PFSK-1 (cell line): ENCODE data around the gene STRN.

Source experiments
- POLR2AphosphoS5 ChIP-seq: IDR thresholded peaks from 2 replicates; pipeline ENCODE4 v1.6.1; 2012; ENCODE audit warnings: low read depth, mild to moderate bottlenecking, control low read depth, low read length, moderate library complexity
- TF ChIP-seq, protein P1 (sequence below), 2 experiments: IDR thresholded peaks; 2 replicates each; pipeline versions ENCODE4 v1.6.1 to v1.8.0; 2011 to 2012; ENCODE audit warnings: low read depth in 2 of 2, low read length in 2 of 2, control low read depth in 1 of 2, inconsistent platforms in 1 of 2, mild to moderate bottlenecking in 1 of 2, moderate library complexity in 1 of 2; ENCODE audit not compliant: insufficient read depth in 1 of 2

DNA sequence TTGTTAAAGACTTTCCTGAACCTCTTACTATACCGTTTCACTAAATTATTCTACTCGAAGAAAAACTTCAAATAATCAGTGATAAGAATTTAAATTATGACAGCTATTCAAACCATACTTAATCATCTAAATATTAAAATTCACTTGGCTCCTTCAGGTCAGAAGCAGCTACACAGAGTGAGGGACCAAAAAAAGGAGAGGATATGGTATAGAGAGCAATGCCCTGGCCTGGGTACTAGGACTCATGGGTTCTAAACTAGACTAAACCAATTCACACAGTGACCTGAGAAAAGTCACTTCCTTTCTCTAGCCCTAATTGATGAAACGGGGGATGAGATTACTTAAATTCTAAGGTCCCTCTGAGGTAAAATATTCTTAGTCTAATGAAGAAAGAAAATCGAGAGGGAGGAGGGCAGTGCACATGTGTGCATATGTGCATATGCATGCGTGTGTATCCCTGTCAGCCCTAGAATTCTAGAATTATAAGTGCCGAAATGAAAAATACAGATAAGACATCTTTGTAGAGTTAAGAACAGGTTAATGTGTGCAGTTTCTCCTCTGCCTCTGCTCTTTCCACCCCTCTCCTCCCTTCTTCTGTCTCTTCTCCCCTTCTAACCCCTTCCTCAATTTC, 11.2 kb downstream of the STRN start:
- TF ChIP-seq, protein P1, sequence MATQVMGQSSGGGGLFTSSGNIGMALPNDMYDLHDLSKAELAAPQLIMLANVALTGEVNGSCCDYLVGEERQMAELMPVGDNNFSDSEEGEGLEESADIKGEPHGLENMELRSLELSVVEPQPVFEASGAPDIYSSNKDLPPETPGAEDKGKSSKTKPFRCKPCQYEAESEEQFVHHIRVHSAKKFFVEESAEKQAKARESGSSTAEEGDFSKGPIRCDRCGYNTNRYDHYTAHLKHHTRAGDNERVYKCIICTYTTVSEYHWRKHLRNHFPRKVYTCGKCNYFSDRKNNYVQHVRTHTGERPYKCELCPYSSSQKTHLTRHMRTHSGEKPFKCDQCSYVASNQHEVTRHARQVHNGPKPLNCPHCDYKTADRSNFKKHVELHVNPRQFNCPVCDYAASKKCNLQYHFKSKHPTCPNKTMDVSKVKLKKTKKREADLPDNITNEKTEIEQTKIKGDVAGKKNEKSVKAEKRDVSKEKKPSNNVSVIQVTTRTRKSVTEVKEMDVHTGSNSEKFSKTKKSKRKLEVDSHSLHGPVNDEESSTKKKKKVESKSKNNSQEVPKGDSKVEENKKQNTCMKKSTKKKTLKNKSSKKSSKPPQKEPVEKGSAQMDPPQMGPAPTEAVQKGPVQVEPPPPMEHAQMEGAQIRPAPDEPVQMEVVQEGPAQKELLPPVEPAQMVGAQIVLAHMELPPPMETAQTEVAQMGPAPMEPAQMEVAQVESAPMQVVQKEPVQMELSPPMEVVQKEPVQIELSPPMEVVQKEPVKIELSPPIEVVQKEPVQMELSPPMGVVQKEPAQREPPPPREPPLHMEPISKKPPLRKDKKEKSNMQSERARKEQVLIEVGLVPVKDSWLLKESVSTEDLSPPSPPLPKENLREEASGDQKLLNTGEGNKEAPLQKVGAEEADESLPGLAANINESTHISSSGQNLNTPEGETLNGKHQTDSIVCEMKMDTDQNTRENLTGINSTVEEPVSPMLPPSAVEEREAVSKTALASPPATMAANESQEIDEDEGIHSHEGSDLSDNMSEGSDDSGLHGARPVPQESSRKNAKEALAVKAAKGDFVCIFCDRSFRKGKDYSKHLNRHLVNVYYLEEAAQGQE (IDR thresholded peaks at IDR 0.05; ENCODE audit: insufficient read depth in 1 of 2, low read depth in 2 of 2, low read length in 2 of 2) = no peak
- no peak for TF ChIP-seq POLR2AphosphoS5
